ENCODE data around the gene DDIT4.

The DDIT4 gene

GRCh38 chr10:72285972-72286521, 12.3 kb downstream of the DDIT4 start:
- no peak for ATAC-seq
- no peak for TF ChIP-seq ZNF8 (CRISPR knock-in tag; IDR thresholded peaks at IDR 0.05)
- no peak for TF ChIP-seq CSDC2 (CRISPR knock-in tag; IDR thresholded peaks at IDR 0.05)
- TF ChIP-seq ESRRG (CRISPR knock-in tag; IDR thresholded peaks at IDR 0.05): no peak
- no peak for TF ChIP-seq ZFP30 (CRISPR knock-in tag; IDR thresholded peaks at IDR 0.05)
- TF ChIP-seq, protein P1, sequence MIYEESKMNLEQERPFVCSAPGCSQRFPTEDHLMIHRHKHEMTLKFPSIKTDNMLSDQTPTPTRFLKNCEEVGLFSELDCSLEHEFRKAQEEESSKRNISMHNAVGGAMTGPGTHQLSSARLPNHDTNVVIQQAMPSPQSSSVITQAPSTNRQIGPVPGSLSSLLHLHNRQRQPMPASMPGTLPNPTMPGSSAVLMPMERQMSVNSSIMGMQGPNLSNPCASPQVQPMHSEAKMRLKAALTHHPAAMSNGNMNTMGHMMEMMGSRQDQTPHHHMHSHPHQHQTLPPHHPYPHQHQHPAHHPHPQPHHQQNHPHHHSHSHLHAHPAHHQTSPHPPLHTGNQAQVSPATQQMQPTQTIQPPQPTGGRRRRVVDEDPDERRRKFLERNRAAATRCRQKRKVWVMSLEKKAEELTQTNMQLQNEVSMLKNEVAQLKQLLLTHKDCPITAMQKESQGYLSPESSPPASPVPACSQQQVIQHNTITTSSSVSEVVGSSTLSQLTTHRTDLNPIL (CRISPR knock-in tag; IDR thresholded peaks at IDR 0.05; ENCODE audit: low read depth): no peak
- TF ChIP-seq SNAI2 (CRISPR knock-in tag; IDR thresholded peaks at IDR 0.05): no peak
- TF ChIP-seq PPARA (CRISPR knock-in tag; IDR thresholded peaks at IDR 0.05; ENCODE audit: borderline replicate concordance): no peak
- no peak for TF ChIP-seq ZNF70 (CRISPR knock-in tag; IDR thresholded peaks at IDR 0.05)
- no peak for TF ChIP-seq TOX (CRISPR knock-in tag; IDR thresholded peaks at IDR 0.05; ENCODE audit: borderline replicate concordance)
- no peak for TF ChIP-seq GLIS3 (CRISPR knock-in tag; IDR thresholded peaks at IDR 0.05)
- TF ChIP-seq, protein P2, sequence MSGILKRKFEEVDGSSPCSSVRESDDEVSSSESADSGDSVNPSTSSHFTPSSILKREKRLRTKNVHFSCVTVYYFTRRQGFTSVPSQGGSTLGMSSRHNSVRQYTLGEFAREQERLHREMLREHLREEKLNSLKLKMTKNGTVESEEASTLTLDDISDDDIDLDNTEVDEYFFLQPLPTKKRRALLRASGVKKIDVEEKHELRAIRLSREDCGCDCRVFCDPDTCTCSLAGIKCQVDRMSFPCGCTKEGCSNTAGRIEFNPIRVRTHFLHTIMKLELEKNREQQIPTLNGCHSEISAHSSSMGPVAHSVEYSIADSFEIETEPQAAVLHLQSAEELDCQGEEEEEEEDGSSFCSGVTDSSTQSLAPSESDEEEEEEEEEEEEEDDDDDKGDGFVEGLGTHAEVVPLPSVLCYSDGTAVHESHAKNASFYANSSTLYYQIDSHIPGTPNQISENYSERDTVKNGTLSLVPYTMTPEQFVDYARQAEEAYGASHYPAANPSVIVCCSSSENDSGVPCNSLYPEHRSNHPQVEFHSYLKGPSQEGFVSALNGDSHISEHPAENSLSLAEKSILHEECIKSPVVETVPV (CRISPR knock-in tag; IDR thresholded peaks at IDR 0.05): no peak
- no peak for TF ChIP-seq ISL1 (CRISPR knock-in tag; IDR thresholded peaks at IDR 0.05)
- TF ChIP-seq OSR1 (CRISPR knock-in tag; IDR thresholded peaks at IDR 0.05): no peak
- no peak for TF ChIP-seq ZNF565 (CRISPR knock-in tag; conservative IDR thresholded peaks at IDR 0.05; ENCODE audit: low read depth)
- TF ChIP-seq ZFP3 (CRISPR knock-in tag; IDR thresholded peaks at IDR 0.05): no peak

DNA sequence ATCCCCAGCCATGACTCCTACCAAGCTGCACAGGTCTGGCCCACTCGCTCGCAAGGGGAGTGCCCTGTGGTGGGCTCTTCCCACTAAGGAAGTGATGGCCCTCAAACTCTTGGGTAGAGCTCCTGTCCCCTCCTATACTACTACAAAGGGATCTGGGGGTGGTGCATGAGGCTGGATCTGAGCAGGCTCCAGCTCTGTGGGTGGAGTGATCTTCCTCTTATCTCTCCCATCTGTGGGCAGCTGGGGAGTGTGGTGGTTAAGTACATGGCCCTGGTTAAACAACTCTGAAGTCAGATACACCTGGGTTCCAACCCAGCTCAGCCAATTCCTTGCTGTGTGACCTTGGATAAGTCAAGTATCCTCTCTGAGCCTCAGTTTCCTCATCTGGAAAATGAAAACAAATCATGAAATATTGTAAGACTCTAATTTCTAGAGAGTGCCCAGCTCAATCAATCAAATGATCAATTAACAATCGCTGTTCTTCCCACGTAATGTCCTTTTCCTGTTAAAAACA, 17.4 kb downstream of the DDIT4 start:
- TF ChIP-seq PATZ1 (CRISPR knock-in tag; IDR thresholded peaks at IDR 0.05; ENCODE audit: borderline replicate concordance) (no peak), BACH2 (CRISPR knock-in tag; IDR thresholded peaks at IDR 0.05; ENCODE audit: borderline replicate concordance) (no peak), OSR1 (CRISPR knock-in tag; IDR thresholded peaks at IDR 0.05) (no peak), ISL1 (CRISPR knock-in tag; IDR thresholded peaks at IDR 0.05) (no peak), PPARA (CRISPR knock-in tag; IDR thresholded peaks at IDR 0.05; ENCODE audit: borderline replicate concordance) (no peak), TCF4 (CRISPR knock-in tag; IDR thresholded peaks at IDR 0.05; ENCODE audit: borderline replicate concordance) (no peak), ZNF70 (CRISPR knock-in tag; IDR thresholded peaks at IDR 0.05) (no peak), RARB (CRISPR knock-in tag; IDR thresholded peaks at IDR 0.05) (no peak), ZC3H10 (CRISPR knock-in tag; IDR thresholded peaks at IDR 0.05) (no peak), TOX (CRISPR knock-in tag; IDR thresholded peaks at IDR 0.05; ENCODE audit: borderline replicate concordance) (no peak)
- TF ChIP-seq, protein P3, sequence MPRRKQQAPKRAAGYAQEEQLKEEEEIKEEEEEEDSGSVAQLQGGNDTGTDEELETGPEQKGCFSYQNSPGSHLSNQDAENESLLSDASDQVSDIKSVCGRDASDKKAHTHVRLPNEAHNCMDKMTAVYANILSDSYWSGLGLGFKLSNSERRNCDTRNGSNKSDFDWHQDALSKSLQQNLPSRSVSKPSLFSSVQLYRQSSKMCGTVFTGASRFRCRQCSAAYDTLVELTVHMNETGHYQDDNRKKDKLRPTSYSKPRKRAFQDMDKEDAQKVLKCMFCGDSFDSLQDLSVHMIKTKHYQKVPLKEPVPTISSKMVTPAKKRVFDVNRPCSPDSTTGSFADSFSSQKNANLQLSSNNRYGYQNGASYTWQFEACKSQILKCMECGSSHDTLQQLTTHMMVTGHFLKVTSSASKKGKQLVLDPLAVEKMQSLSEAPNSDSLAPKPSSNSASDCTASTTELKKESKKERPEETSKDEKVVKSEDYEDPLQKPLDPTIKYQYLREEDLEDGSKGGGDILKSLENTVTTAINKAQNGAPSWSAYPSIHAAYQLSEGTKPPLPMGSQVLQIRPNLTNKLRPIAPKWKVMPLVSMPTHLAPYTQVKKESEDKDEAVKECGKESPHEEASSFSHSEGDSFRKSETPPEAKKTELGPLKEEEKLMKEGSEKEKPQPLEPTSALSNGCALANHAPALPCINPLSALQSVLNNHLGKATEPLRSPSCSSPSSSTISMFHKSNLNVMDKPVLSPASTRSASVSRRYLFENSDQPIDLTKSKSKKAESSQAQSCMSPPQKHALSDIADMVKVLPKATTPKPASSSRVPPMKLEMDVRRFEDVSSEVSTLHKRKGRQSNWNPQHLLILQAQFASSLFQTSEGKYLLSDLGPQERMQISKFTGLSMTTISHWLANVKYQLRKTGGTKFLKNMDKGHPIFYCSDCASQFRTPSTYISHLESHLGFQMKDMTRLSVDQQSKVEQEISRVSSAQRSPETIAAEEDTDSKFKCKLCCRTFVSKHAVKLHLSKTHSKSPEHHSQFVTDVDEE (CRISPR knock-in tag; IDR thresholded peaks at IDR 0.05): no peak
- TF ChIP-seq, protein P4, sequence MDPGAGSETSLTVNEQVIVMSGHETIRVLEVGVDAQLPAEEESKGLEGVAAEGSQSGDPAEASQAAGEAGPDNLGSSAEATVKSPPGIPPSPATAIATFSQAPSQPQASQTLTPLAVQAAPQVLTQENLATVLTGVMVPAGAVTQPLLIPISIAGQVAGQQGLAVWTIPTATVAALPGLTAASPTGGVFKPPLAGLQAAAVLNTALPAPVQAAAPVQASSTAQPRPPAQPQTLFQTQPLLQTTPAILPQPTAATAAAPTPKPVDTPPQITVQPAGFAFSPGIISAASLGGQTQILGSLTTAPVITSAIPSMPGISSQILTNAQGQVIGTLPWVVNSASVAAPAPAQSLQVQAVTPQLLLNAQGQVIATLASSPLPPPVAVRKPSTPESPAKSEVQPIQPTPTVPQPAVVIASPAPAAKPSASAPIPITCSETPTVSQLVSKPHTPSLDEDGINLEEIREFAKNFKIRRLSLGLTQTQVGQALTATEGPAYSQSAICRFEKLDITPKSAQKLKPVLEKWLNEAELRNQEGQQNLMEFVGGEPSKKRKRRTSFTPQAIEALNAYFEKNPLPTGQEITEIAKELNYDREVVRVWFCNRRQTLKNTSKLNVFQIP (CRISPR knock-in tag; IDR thresholded peaks at IDR 0.05; ENCODE audit: borderline replicate concordance, low read depth): no peak
- ATAC-seq: no peak

Data from SK-N-SH treated with all-trans-retinoic acid at 6 μM for 48 hours (cell line).